Tibial nerve (tissue), 4 donors: ENCODE results near the gene GPX7.

Experiments used
- CTCF ChIP-seq, 5 experiments: fragments of 200-600 bp in 3 of 5; fragments of 450-650 bp in 2 of 5; sonication (generic) in 3 of 5; IDR thresholded peaks; one replicate each; pipeline ENCODE4 v1.5.1; 2016 to 2019; ENCODE audit warnings: antibody characterized with exemption in 5 of 5, mild to moderate bottlenecking in 3 of 5, moderate library complexity in 2 of 5
- EP300 ChIP-seq, 2 donors: sonication (generic); formaldehyde crosslinking; IDR thresholded peaks; one replicate each; pipeline ENCODE4 v1.6.1; 2017; ENCODE audit warnings: antibody characterized with exemption in 2 of 2, mild to moderate bottlenecking in 1 of 2

- TF ChIP-seq CTCF (IDR thresholded peaks at IDR 0.05) (no peak), EP300 (IDR thresholded peaks at IDR 0.05) (no peak)
Measured at GRCh38 chr1:52629667-52630066, 27.5 kb downstream of the GPX7 start.
